GM18511 (cell line): ENCODE results near the gene HSPD1.

Experiments
- ATAC-seq: cut with Tn5 transposase; IDR thresholded peaks from one replicate; pipeline ENCODE4 v1.9.1; 2021; ENCODE audit warnings: mild to moderate bottlenecking, moderate library complexity; ENCODE audit not compliant: unreplicated experiment

HSPD1 gene

DNA sequence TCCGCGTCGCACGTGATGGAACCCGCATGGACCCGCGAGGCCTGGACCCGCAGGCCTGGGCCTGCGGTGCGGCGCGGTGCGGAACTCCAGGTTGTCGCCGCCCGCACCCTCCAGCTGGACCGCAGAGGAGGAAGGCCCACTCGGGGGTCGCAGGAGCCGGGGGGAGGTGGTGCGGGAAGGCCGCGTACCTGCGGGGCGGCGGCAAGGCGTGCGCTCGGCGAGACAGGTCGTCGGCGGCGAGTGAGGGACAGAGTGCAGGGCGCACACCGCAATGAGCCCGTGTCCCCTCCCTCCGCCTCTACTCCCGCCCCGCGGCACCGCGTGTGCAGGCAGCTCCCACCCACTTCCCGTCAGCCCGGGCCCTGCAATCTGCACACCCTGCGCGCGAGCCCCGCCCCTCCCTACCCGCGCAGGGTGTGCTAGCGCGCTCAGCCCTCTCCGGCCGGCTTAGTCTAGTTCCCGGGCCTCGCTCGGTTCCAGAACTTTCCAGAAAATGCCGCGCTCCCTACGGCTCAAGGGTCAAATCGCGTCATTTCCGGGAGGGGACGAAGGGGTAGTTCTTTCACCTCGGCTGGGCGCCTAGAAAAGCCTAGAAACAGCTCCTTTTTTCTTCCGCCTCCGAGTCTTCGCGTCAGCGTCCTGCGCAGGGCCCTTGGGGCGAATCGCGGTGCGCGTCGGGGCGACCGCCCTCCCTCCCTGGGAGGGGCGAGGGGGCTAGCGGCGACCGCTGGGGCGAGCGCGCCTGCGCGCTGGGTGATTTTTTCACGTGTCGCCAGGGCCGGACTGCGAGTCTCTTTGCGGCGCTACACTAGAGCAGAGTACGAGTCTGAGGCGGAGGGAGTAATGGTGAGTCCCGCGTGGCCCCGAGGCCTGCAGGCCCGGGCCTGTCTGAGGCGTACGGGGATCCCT is at the start of gene HSPD1, which contains the start of gene HSPE1:
Gene HSPD1 (minus strand): TSS at position 247 of the 909 bp plus-strand sequence. CDS start 992 bp downstream, outside the sequence.
Gene HSPE1 (plus strand): TSS at position 786 of the 909 bp plus-strand sequence. CDS start 58 bp downstream, at position 844.
- ATAC-seq, result peak; percentile 81

DNA sequence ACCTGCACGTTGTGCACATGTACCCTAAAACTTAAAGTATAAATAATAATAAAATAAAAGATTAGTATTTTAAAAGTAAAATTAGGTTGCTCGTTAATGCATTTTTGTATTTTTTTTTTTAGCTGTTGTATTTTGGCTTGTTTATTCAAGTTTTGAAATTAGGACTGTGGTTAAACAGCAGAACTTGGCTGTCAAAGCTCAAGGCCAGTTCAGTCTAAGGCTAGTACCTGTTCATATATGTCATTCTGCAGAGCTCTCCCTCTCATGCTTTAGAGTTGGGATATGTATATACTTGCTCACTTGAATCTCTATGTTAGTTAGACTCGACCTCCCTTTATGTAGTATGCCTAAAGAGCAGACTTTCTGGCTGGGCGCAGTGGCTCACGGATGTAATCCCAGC is 48.9 kb upstream of the HSPD1 start:
- ATAC-seq, result no peak

DNA sequence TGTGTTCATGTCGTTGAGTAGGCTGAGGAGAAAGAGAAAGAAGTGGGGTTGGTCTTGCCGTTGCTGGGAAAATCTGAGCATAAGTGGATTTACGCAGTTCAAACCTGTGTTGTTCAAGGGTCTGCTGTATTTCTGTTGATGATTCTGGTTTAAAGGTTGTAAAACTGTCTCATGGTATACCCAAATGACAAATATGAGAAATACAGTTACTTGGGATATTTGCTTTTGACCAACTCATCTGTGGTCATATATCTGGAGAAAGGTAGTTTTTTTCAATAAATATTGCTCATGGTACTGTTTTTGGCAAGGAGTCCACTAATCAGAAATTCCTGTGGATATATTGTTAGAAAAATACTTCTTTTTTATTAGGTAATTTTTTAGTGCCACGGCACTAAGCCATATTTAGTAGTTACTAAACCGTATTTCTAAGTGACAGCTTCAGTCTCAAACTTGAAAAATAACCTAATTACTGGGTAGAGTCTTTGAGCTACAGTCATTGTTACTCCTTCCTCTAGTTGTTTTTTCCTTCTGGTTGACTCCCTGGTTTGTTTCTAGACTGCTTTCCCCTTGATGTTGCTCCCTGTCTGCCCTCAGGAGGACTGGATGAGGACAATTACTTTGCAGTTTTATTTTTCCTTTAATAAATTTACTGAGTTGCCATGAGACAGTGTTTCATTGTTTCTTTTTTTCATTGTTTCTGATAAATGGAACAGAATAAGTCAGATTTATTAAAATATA is 47.7 kb upstream of the HSPD1 start:
- ATAC-seq, result no peak

DNA sequence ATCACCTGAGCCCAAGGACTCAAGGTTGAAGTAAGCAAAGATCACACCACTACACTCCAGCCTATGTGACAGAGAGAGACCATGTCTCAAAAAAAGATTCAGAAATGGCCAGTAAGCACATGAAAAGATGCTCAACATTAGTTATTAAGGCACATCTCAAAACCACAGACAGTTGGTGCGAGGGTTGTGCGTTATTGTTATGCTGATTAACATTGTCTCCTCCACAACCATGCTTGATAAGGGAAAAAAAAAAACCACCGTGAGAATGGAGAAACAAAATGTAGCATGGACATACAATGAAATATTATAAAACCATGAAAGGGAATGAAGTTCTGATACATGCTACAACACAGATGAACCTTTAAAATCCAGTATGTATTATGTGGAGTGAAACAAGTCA is 43.6 kb upstream of the HSPD1 start:
- no peak for ATAC-seq

DNA sequence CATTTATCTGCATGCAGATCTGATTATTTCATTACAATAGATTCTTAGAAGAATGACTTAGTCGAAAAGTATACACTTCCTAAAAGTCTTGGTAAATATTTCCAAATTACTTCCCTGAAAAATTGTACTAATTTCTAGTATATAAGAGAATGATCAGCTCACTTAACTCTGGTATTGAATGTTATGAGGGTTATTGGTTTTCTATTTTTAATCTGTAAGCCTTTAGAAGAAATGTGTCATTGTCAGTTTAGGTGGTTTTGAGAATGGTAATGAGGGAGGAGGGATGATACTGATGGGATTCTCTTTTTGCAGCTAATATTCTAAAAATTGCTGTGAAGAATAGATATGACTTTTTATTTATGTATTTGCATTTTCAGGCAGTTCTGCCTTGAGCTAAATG is 40.1 kb upstream of the HSPD1 start:
- ATAC-seq, result no peak

DNA sequence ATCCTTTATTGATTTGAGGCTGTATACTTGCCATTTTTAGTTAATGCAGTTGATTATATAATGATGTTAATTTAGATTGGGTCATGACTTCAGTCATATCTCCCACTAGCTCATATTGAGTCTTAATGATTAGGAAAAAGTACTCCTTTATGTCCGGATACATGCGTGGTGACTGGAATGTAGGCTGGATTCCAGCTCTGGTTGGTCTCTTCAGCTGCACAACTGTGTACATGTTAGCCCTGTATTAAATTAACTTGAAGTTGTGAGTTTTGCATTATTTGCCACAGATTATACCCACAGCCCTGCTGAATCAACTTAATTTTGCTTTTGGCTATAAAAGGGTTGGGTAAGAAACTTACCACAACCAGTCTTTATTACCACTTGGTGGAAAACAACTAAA is 38.8 kb upstream of the HSPD1 start:
- ATAC-seq, result no peak

DNA sequence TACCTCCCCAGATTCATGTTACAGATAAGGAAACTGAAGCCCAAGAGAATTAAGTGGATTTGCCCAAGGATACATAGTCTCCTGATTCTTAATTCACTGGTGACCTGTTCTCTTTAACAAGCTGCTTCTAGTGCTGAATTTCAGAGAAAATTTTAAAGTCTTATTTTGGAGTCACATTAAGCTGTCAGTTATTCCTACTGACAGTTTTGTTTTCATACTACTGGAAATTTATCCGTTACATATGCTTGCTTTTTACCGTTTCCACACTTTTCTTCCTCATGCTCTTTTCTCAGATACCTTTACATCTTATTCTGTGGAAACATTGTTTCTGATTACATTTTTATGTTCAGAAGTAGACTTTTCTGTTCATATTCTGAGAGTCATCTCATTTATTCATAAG is 17.5 kb upstream of the HSPD1 start:
- no peak for ATAC-seq

DNA sequence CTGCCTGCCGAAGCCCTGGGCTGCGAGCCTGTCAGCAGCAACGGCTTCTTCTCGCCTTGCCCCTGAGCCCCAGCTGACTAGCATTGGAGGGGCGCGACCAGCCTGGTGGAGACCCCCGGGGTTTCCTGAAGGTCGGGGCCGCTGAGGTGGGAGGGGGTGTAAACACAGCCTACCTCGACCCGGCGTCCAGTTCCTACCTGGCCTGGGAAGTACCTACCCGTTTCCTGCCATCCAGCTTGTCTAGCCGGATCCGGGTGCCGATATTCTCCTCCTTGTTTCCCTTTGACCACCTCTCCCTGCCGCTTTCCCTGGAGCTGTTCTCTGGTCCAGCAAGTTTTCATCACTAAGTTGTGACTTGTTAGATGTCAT is 16.7 kb upstream of the HSPD1 start:
- peak; percentile 15 for ATAC-seq

DNA sequence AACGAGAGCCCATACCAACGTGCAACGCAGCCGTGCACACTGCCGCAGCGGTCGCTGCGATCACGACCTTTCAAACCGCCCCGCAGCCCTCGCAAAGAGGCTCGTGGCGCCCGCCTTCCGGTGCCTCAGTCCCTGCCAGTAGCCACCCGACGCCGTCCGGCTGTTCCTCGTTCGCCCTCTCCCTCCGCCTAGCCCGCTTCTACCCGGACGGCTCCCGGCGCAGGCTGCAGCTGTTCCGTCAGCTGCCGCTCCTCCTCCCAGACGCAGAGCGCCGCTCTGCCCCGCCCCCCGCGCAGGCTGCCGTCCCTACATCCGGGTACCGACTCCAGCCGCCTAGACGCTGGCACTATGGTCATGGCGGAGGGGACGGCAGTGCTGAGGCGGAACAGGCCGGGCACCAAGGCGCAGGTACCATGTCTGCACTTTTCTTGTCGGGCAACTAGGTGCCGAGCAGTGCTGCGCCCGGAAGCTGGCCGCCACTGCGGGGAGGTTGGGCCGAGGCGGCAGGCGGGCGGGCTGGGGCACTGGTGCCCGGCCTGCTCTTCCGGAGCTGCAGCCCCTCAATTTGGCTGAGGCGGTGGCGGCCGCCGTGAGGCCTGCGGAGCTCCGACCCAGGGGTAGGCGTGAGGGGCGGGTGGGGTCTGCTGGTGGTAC is 16.2 kb upstream of the HSPD1 start, which contains the start of gene MOB4:
Gene MOB4 (plus strand): TSS at position 328 of the 654 bp plus-strand sequence. CDS start 21 bp downstream, at position 349.
- ATAC-seq, result peak; percentile 94

DNA sequence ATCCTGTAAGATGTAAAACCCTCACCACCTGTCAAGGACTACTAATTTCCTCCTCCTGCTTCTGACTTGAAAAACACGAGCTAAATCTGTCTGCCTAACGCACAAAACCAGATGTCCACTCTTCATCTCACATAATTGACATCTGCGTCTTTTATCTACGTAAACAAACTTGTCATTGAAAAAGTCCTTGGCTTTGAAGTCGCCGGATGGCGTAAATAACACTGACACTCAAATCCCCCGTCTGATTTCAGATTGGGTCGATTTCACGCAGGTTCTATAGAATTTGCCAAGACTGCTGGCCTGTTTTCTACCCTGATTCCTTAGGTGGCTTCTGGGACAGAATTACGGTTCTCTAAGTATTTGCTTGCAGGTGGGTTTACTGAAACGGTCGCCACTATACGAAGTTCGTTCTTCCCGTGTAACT is 15.7 kb upstream of the HSPD1 start:
- ATAC-seq, result peak; percentile 19

DNA sequence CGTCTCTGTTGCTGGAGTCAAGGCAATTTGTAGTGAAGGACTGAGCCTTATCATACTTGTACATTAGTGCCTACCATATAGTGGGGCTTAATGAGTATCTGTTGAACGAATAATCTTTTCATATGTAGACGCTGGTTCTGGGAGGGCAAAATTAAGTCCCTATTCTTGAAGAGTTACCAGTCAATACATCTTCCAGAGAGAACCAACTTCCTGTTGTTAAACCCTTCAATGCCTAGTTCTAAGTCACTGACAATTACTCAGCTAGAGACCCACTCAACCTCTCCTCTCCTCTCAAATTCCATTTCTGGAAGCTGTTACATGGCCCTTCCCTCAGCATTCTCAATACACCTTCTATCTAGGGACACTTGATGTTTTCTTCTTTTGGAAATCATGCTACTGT is 15.1 kb upstream of the HSPD1 start:
- no peak for ATAC-seq

DNA sequence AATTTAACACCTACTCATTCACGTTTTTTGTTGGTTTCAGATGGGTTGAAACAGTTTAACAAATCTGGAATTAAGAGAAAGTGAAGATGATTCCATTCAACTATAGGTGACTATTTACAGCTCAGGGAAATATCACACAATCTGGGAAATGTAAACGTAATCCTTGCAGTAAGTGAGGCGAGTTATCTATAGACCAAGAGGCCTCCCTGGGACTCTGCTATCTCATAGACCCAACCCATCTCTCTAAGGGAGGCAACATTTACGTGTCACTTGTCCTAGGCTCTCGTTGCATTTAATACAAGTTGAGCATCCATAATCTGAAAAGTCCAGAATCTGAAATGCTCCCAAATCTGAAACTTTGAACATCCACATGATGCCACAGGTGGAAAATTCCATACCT is 14.3 kb upstream of the HSPD1 start:
- no peak for ATAC-seq

DNA sequence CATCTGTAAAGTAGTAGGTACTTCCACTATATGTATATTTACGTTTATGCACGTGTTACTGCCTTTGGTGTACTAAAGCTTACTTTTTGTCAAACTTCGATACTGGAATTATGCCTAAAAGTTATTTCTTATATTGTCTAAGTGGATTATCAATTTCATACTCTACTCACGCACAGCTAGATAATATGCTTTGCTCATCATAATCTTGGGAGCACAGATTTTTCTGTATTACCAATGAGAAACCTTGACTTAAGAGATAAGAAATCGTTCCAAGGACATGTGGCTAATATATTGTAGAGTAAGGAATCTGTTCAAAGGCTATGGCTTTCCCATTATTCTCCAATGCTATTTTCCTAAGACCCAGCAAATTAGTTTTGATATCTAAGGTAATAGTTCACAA is 7.0 kb upstream of the HSPD1 start:
- no peak for ATAC-seq

DNA sequence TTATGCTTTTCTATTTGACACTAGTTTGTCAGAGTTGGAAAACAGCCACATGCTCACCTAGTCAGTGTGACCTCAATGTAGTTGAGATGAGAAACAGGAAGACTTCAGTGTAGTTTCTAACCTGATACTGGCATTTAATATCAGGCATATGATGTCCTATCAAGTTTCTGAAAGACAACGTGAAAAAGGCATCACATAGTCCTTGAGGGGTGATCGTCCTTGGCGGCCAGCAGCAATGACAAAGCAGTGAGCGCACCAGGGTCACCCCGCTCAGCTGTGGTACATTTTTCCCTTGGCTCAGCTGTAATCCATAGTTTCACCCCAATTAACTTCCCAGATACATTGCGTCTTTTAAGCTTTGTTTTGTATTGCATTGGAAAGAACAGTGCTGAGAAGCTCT is 4.9 kb upstream of the HSPD1 start:
- no peak for ATAC-seq

DNA sequence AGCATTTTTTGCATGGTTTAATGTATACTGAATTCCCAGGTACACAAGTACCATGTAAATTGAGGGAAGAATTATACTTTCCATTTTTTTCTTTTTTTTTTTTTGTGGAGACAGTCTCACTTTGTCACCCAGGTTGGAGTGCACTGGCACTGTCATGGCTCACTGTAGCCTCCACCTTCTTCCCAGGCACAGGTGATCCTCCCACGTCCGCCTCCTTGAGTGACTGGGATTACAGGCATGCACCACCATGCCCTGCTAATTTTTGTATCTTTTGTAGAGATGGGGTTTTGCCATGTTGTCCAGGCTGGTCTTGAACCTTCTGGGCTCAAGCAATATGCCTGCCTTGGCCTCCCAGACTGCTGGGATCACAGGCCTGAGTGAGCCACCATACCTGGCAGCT is 4.4 kb upstream of the HSPD1 start:
- no peak for ATAC-seq

DNA sequence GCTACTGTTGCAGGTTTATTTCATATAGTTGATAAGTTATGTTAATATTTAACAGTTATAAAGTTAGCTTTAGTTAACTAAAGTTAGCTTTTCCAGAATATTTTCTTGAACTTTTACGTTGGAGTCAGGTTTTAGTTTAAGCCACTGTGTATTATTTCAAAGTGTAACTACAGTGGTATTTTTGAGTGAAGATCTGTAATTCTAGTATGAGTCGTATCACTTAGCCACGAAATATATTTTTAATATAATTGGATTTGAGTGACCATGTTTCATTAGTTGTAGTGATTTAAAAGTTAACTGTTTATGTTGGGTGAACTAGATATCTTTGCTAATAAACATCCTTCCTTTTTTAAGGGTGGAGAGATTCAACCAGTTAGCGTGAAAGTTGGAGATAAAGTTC is 3.0 kb upstream of the HSPD1 start:
- no peak for ATAC-seq

DNA sequence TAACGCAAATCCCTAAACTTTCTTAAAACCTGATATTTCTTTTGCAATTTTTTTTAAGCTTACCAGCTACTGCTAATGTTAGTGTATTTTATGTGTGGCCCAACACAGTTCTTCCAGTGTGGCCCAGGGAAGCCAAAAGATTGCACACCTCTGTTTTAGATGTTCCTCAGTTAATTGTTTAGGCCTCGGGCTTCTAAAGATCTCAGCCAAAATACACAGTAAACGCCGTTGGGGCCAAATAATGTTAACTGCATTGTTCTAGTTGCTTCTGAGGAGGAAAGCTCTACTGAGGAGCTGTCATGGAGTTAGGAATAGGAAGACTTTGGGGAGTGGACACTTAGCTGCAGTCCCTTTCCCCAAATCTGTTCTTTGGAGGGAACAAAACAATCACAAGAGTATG is 2.6 kb upstream of the HSPD1 start:
- ATAC-seq, result no peak

DNA sequence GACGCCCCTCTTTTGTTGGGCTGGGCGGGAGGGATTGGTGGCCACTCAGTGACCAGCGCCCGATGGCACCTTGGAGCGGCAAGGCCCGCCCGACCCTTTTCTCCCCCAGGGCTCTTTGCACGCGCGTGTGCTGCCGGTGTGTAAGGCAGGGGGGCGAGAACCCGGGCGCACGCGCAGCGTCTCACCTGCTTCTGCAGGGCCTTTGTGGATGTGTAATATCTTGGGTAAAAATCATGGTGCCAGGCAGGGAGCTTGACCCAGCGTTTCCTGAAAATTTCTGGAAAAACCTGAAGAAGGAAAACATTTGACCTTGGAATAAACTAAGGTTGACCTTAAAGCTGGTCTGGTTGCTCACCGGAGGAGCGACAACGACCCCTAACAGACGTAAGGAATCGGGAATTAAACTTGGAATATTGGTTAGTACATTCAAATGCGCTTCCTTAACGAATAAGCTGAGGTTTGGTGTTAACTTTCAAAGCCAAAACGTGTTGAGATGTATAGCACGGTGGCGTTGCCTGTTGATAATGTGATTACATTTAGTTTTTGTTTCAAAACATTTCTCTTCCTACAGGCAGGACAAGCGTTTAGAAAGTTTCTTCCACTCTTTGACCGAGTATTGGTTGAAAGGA is 977 bp upstream of the HSPD1 start:
- ATAC-seq, result peak; percentile 11

DNA sequence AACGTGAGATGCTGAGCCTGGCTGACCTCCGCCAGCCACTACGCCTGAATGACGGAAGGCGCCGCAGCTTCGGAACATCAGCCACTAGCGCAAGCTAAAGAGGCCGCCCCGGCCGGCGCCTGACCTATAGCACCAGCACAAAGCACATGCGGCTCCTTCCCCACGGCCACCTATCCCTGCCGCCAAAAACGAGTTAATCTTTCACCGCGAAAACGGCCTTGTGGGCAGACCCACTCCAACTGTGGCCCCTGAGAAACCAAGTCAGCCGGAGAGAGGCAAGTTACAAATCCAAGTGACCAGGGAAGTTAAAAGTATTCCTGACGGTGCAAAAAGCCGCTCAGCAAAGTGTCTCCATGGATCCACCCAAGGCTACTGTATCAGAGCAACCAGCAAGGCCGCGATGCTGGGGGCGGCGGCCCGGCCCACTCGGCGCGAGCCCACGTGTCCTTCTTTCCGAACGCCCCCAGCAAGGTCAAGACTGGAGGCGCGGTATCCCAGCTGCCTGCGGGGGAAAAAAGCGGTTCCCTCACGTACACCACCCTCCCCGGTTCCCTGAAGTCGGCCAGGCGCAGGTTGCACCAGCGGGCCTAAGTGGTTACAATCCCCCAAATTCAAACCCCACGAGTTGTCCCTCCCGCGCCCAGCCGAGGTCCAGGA is 575 bp downstream of the HSPD1 start:
- ATAC-seq, result peak; percentile 26

DNA sequence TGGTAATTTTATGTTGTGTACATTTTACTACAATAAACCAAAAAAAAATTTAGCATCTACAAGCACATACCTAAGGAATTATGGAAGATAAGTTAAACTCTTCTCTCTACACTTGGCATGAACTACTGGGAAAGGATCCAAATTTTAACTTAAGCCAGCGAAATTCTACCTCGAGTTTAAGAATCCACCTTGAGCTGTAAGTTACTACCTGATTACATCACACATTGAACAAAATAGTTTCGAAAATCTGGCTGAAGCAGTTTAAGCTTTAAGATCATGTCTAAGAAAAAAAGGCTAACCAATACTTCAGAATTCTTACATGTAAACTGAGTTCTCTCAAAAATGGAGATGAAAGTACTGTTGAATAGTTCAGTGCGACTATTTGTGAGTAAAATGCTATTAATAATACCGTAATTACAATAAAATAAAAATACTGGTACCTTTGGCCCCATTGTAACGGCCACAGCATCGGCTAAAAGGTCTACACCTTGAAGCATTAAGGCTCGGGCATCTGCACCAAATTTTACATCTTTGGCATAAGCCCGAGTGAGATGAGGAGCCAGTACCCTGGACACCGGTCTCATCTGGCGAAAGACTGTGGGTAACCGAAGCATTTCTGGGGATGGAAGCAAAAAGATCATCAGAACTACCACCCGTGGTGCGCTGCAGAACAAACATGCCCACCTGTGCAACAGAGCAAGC is 1.3 kb downstream of the HSPD1 start:
- no peak for ATAC-seq
